B cell (primary cell): ENCODE data around the gene FUT7.

Source experiments
- CTCF ChIP-seq: fragments of 200-600 bp; IDR thresholded peaks from one replicate; pipeline ENCODE4 v1.8.0; 2022; ENCODE audit warnings: antibody characterized with exemption, mild to moderate bottlenecking
- EZH2 ChIP-seq: IDR thresholded peaks from 2 replicates; pipeline ENCODE4 v1.6.1; 2012; ENCODE audit warnings: borderline replicate concordance, low read depth, mild to moderate bottlenecking, moderate library complexity, low read length; ENCODE audit not compliant: insufficient read depth, poor library complexity, severe bottlenecking

- no peak for TF ChIP-seq CTCF
- TF ChIP-seq EZH2, result no peak
Measured at GRCh38 chr9:137071282-137071681, 39.4 kb upstream of the FUT7 start.
